HepG2 (cell line): ENCODE measurements around the gene ZNF554. TPM values are rescaled to one million over a fixed set of nuclear protein-coding genes. Genes with fewer than 3 reads are reported as not detected.

Experiments used
- ARNT2 ChIP-seq: sonication (generic); formaldehyde crosslinking; IDR thresholded peaks from 2 replicates; pipeline ENCODE4 v1.8.0; 2022; ENCODE audit warnings: mild to moderate bottlenecking, low read depth, missing genetic modification reagents, moderate library complexity
- CBX1 ChIP-seq: IDR thresholded peaks from one replicate; pipeline ENCODE4 v1.6.1; 2016; ENCODE audit warnings: antibody characterized with exemption, low read depth
- CENPT ChIP-seq: sonication (generic); formaldehyde crosslinking; IDR thresholded peaks from 2 replicates; pipeline ENCODE4 v1.8.0; 2022; ENCODE audit warnings: low read depth, mild to moderate bottlenecking, moderate library complexity, missing genetic modification reagents
- KAT8 ChIP-seq: IDR thresholded peaks from 2 replicates; pipeline ENCODE4 v1.6.1; 2016; ENCODE audit warnings: missing genetic modification reagents, missing compliant biosample characterization
- KDM1A ChIP-seq: IDR thresholded peaks from 2 replicates; pipeline ENCODE4 v1.6.1; 2016; ENCODE audit warnings: missing compliant biosample characterization
- MLXIP ChIP-seq: sonication (generic); formaldehyde crosslinking; IDR thresholded peaks from 2 replicates; pipeline ENCODE4 v1.9.0; 2021; ENCODE audit warnings: missing genetic modification reagents, borderline replicate concordance
- RCOR2 ChIP-seq: IDR thresholded peaks from 2 replicates; pipeline ENCODE4 v1.6.1; 2016; ENCODE audit warnings: missing biosample characterization, missing genetic modification reagents
- ZNF124 ChIP-seq: sonication (generic); formaldehyde crosslinking; IDR thresholded peaks from 2 replicates; pipeline ENCODE4 v1.4.0; 2020; ENCODE audit warnings: missing genetic modification reagents
- ZNF160 ChIP-seq: sonication (generic); formaldehyde crosslinking; IDR thresholded peaks from 2 replicates; pipeline ENCODE4 v1.8.0; 2022; ENCODE audit warnings: mild to moderate bottlenecking, inconsistent platforms, missing genetic modification reagents
- ZNF362 ChIP-seq: sonication (generic); formaldehyde crosslinking; IDR thresholded peaks from 2 replicates; pipeline ENCODE4 v1.4.0; 2020; ENCODE audit warnings: missing genetic modification reagents, mild to moderate bottlenecking, borderline replicate concordance
- ZNF816 ChIP-seq: sonication (generic); formaldehyde crosslinking; IDR thresholded peaks from 2 replicates; pipeline ENCODE4 v1.8.0; 2022; ENCODE audit warnings: missing genetic modification reagents, mild to moderate bottlenecking, borderline replicate concordance
- polyA plus RNA-seq, 8 experiments: library from polyadenylated mRNA; depleted of rRNA in 3 of 8; stranded (reverse) in 7 of 8; unstranded in 1 of 8; fragments of >200 nt; fragmentation: Illumina TruSeq in 4 of 8; extraction: Trizol in 4 of 8; gene quantifications; 2 replicates each; pipeline versions ENCODE4 v1.2.1 to v1.2.3, GENCODE V29; 2011 to 2016; ENCODE audit warnings: low read depth in 4 of 8, missing spikeins in 1 of 8, mixed read lengths in 1 of 8; ENCODE audit not compliant: insufficient read depth in 1 of 8
- total RNA-seq, 5 experiments: library from RNA; depleted of rRNA; stranded (reverse); fragments of >200 nt; fragmentation: Illumina TruSeq; extraction: Trizol; gene quantifications; 2 replicates each; pipeline ENCODE4 v1.2.3, GENCODE V29; 2016; ENCODE audit warnings: low read depth in 1 of 5

ZNF554 gene
- total and polyA plus RNA-seq, 2 of the 13 experiments (the other 11 are each of a cell fraction or from before 2014, with no cell fraction given), result 2.2 to 2.7 TPM

- TF ChIP-seq ZNF160 (CRISPR knock-in tag) (no peak), KAT8 (CRISPR knock-in tag) (0 out of 2 replicates have a peak, but pooled peaks have one; percentile 10), ARNT2 (no peak), CBX1 (no peak), MLXIP (CRISPR knock-in tag) (no peak), KDM1A (no peak), CENPT (CRISPR knock-in tag) (no peak), ZNF816 (CRISPR knock-in tag) (no peak), ZNF362 (CRISPR knock-in tag) (no peak), RCOR2 (CRISPR knock-in tag) (no peak), ZNF124 (CRISPR knock-in tag) (no peak)
These were observed 46.9 kb downstream of the ZNF554 start (continued) for GRCh38 chr19:2866495-2867024.
